ENCODE data around the gene DUSP28.

GRCh38 chr2:240591784-240592183, 31.6 kb downstream of the DUSP28 start:
- no peak for TF ChIP-seq CTCF (conservative IDR thresholded peaks at IDR 0.05)
- TF ChIP-seq ZFX (IDR thresholded peaks at IDR 0.05) = no peak
